ENCODE results near the gene TUBG2. TPM values are rescaled to one million over a fixed set of nuclear protein-coding genes. Genes with fewer than 3 reads are reported as not detected.

The TUBG2 gene
- total RNA-seq, 1 donor from 2014 or later: 4.8 TPM

GRCh38 chr17:42695500-42695899 is 36.4 kb downstream of the TUBG2 start:
- no peak for DNase-seq (ENCODE audit: low read depth in 2 of 2)

- no peak for DNase-seq (ENCODE audit: low read depth in 2 of 2)
Measured at GRCh38 chr17:42697108-42697811, 38.2 kb downstream of the TUBG2 start.

- DNase-seq (ENCODE audit: low read depth in 2 of 2): peak in 1 of 2 donors; percentile 29
Measured at GRCh38 chr17:42698736-42699414, 39.8 kb downstream of the TUBG2 start.

GRCh38 chr17:42699415-42699740 is 40.3 kb downstream of the TUBG2 start:
- DNase-seq (ENCODE audit: low read depth in 2 of 2): no peak

GRCh38 chr17:42700586-42701289 is 41.7 kb downstream of the TUBG2 start:
- no peak for DNase-seq (ENCODE audit: low read depth in 2 of 2)

- no peak for DNase-seq (ENCODE audit: low read depth in 2 of 2)
Measured at GRCh38 chr17:42702446-42702845, 43.4 kb downstream of the TUBG2 start.

GRCh38 chr17:42704490-42704836 is 45.4 kb downstream of the TUBG2 start:
- no peak for DNase-seq (ENCODE audit: low read depth in 2 of 2)

GRCh38 chr17:42704837-42705494 is 45.9 kb downstream of the TUBG2 start:
- no peak for DNase-seq (ENCODE audit: low read depth in 2 of 2)

GRCh38 chr17:42706732-42707131 is 47.6 kb downstream of the TUBG2 start:
- no peak for DNase-seq (ENCODE audit: low read depth in 2 of 2)

- DNase-seq (ENCODE audit: low read depth in 2 of 2): no peak
Measured at GRCh38 chr17:42708588-42708987, 49.5 kb downstream of the TUBG2 start.

GRCh38 chr17:42709561-42709960 is 50.5 kb downstream of the TUBG2 start:
- DNase-seq (ENCODE audit: low read depth in 2 of 2): no peak

Other genes with a start within 250 kb of the TUBG2 start
- gene CAVIN1, start 236.0 kb upstream of the TUBG2 start, total RNA-seq: 342 and 371 TPM in 2 replicates
- gene ATP6V0A1, start 200.4 kb upstream of the TUBG2 start, total RNA-seq: 16.6 and 22.0 TPM in 2 replicates
- 20.7 and 36.3 TPM in 2 replicates for gene NAGLU, start 123.0 kb upstream of the TUBG2 start, total RNA-seq
- 0.44 and 1.8 TPM in 2 replicates for gene HSD17B1, start 106.4 kb upstream of the TUBG2 start, total RNA-seq
- gene COASY, start 97.1 kb upstream of the TUBG2 start, total RNA-seq: 7.6 and 10.3 TPM in 2 replicates
- 22.9 and 35.9 TPM in 2 replicates for gene MLX, start 92.2 kb upstream of the TUBG2 start, total RNA-seq
- gene PSMC3IP, start 81.6 kb upstream of the TUBG2 start, total RNA-seq: 1.4 and 1.7 TPM in 2 replicates
- gene RETREG3, start 49.9 kb upstream of the TUBG2 start, total RNA-seq: 52.5 and 65.3 TPM in 2 replicates
- gene TUBG1, start 49.6 kb upstream of the TUBG2 start, total RNA-seq: 15.3 and 16.3 TPM in 2 replicates
- 10.2 and 11.9 TPM in 2 replicates for gene PLEKHH3, start 17.7 kb downstream of the TUBG2 start, total RNA-seq
- 2.0 and 3.5 TPM in 2 replicates for gene CCR10, start 22.6 kb downstream of the TUBG2 start, total RNA-seq
- gene CNTNAP1, start 23.2 kb downstream of the TUBG2 start, total RNA-seq: 6.7 and 15.3 TPM in 2 replicates
- 6.3 and 13.5 TPM in 2 replicates for gene EZH1, start 85.8 kb downstream of the TUBG2 start, total RNA-seq
- 12.9 and 36.3 TPM in 2 replicates for gene RAMP2, start 101.9 kb downstream of the TUBG2 start, total RNA-seq
- 35.7 and 42.1 TPM in 2 replicates for gene VPS25, start 114.2 kb downstream of the TUBG2 start, total RNA-seq
- 0.99 and 1.5 TPM in 2 replicates for gene WNK4, start 121.3 kb downstream of the TUBG2 start, total RNA-seq
- gene COA3, start 139.4 kb downstream of the TUBG2 start, total RNA-seq: 54.0 and 83.3 TPM in 2 replicates
- under 0.01 TPM in 1 of 2 replicates, not detected in the other for gene CNTD1, start 139.6 kb downstream of the TUBG2 start, total RNA-seq
- gene BECN1, start 165.0 kb downstream of the TUBG2 start, total RNA-seq: 115 and 146 TPM in 2 replicates
- gene PSME3, start 174.1 kb downstream of the TUBG2 start, total RNA-seq: 49.5 and 56.5 TPM in 2 replicates
- 0.22 and 0.40 TPM in 2 replicates for gene AOC2, start 185.3 kb downstream of the TUBG2 start, total RNA-seq
- gene AOC3, start 191.9 kb downstream of the TUBG2 start, total RNA-seq: 0.20 and 0.22 TPM in 2 replicates
- gene G6PC1, start 241.5 kb downstream of the TUBG2 start, total RNA-seq: not detected in 2 replicates

Data from lung microvascular endothelial cell (primary cell).